Midbrain (tissue), 1 donor: ENCODE data around the gene SPAG9.

Source experiments
- DNase-seq: peaks from one replicate; lab custom pipeline; 2025; lab: John Stamatoyannopoulos, UW

The SPAG9 gene

DNA sequence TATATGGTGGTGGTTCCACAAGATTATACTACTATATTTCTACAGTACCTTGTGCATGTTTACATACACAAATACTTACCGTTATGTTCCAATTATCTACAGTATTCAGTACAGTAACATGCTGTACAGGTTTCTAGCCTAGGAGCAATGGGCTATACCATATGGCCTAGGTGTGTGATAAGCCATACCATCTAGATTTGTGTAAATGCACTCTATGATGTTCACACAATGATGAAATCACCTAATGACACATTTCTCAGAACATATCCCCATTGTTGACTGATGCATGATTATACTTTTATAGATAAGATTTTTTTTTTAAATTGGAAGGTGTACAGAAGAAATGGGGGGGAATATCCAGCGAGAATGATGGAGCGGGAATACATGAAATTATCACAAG lies 131.5 kb downstream of the SPAG9 start:
- no peak for DNase-seq

- no peak for DNase-seq
These were observed 132.2 kb downstream of the SPAG9 start for GRCh38 chr17:50988427-50988826.

- no peak for DNase-seq
These were observed 133.5 kb downstream of the SPAG9 start for GRCh38 chr17:50986989-50987660.

DNA sequence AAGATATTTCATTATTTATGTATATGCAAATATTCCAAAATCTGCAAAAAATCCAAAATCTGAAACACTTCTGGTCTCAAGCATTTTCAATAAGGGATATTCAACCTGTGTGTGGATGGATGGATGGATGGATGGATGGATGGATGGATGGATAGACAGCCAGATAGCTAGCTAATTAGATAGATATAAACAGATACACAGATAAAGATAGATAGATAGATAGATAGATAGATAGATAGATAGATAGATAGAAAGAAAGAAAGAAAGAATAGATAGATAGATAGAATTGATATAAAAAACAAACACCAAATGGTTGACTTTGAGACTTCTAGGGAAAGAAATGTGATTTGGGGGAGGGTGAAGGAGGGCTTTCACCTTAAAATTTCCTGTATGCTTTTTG lies 139.4 kb downstream of the SPAG9 start:
- no peak for DNase-seq

DNA sequence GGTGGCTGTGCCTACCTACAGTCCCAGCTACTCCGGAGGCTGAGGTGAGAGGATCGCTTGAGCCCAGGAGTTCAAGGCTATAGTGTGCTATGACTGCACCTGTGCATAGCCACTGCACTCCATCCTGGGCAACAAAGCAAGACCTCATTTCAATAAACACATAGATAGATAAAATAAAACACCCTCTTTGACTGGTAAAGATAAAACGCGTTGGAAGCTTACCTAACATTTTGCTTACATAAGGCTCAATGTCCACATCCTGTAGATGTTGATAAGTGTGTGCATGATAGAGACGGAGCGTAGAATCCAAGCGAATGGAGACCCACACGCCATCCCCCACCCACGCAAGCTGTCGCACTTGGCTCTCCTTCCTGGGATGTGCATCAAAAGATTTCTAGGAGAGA lies 141.1 kb downstream of the SPAG9 start:
- DNase-seq: no peak

- DNase-seq: no peak
These were observed 143.0 kb downstream of the SPAG9 start for GRCh38 chr17:50977487-50978159.

- no peak for DNase-seq
These were observed 143.7 kb downstream of the SPAG9 start for GRCh38 chr17:50976951-50977472.

- DNase-seq: no peak
These were observed 146.8 kb downstream of the SPAG9 start for GRCh38 chr17:50973557-50974494.

DNA sequence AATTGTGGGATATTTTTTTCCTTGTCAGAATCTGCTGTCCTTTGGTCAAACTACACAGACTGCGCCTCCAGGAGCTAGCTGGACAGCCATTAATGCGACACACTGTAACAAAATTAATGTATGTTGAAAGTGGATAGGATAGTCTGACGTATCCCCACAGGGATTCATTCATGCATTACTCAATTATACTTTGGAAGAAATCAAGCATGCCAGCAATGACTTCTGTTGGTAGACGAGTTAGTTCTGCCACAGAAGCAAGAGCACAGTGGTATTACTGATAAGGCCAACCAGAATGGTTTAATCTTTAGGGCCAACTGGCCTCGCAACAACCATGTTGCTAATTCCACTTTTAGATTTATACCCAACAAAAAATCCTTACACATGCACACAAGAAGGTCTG lies 148.1 kb downstream of the SPAG9 start:
- DNase-seq: no peak

DNA sequence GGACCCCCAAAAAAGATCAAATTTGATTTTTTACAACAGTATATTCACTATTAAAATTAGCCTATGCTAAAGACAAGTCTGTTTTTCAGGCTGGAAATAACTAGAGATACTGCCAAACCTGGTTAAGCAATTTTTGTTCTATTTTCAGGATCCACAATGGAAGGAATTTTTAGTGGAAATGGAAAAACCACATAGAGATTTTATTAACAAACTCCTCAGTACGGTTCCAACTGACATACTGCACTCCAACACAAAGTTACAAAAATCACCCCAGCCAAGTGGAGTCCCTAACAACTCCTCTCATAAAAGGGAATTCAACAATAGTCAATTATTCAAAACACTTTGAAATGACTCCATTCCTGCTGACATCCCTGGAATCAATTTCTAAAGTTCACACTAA lies 152.9 kb downstream of the SPAG9 start:
- no peak for DNase-seq

DNA sequence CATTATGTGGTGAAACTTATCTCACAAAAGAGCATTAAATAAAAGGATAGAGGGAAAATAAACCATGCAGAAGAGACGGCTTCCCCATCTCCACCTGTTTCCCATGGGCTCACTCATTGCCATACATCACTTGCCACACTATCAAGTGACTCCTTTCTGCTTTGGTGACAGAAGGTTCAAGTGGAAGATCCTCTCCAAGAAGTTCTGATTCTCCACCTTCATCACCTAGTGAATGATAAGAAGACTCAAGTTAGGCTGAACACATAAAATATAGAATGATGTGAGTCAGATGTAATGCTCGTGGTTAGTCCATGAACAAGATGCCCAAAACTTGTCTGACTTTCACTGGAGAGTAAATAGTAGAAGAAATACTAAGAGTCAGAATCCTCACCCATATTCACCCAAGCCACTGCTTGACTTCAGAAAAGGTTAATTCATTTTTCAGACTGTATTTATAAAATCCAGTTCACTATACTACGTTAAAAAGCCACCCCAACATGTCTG lies 154.5 kb downstream of the SPAG9 start:
- no peak for DNase-seq

- DNase-seq: no peak
These were observed 157.5 kb downstream of the SPAG9 start for GRCh38 chr17:50963139-50963538.

- DNase-seq: no peak
These were observed 159.1 kb downstream of the SPAG9 start for GRCh38 chr17:50961282-50962220.

- no peak for DNase-seq
These were observed 161.3 kb downstream of the SPAG9 start for GRCh38 chr17:50959341-50959740.

GRCh38 chr17:50957600-50958575 lies 162.8 kb downstream of the SPAG9 start:
- DNase-seq: no peak

GRCh38 chr17:50956750-50957523 lies 163.7 kb downstream of the SPAG9 start:
- peak; percentile 21 for DNase-seq

DNA sequence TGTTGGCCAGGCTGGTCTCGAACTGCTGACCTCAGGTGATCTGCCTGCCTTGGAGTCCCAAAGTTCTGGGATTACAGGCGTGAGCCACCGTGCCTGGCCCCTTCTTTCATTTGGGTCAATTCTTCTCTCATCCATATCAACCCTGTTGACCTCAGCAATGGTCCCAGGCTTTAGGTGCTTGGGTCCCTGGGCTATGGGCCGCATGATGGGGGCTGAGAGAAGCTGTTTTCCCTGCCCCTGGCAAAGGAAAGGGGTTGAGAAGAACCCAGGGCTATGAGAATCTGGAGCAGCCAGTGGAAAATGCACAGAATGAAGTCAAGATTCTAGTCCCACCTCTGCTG lies 164.3 kb downstream of the SPAG9 start:
- no peak for DNase-seq

DNA sequence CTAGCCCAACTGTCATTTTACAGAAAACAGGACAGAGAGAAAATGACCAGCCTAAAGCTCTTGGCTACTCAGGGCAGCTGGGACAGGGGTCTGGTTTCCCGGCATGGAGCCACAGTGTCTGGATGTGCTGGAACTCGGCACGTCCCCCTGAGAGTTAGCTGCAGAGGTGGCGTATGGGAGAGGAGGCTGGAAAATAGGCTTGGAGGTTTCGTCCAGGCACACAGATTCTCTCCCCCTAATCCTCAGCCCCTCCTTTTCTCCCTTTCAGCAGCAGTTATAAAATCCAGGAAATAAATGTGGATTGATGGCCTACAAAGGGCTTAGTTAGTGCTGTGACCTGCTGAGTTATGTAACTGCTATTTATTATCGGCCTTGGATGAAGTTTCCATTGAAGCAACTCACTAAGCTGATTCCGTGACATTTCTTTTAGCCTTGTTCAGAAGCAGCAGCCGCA lies 165.0 kb downstream of the SPAG9 start:
- DNase-seq: peak; percentile 25

GRCh38 chr17:50955160-50955559 lies 165.5 kb downstream of the SPAG9 start:
- DNase-seq: no peak
